GM23338 (cell line): Measurements from ENCODE around the gene MOGAT1. TPM values are rescaled to one million over a fixed set of nuclear protein-coding genes. Genes with fewer than 3 reads are reported as not detected.

ENCODE experiments used
- ATAC-seq: fragments of 200-7000 bp; cut with Tn5 transposase; 3 replicates; pipeline ENCODE4 v1.9.1; 2020
- DNase-seq: peaks from one replicate; pipeline ENCODE4 v3.0.0-alpha.2; 2015; ENCODE audit warnings: low spot score
- H2AFZ ChIP-seq: fragments of 200-600 bp; sonication (generic); 2 replicates; pipeline ENCODE4 v1.8.0; 2016; ENCODE audit warnings: antibody characterized with exemption, mild to moderate bottlenecking, moderate library complexity
- H3F3A ChIP-seq: fragments of 200-600 bp; sonication (generic); replicated peaks from 2 replicates; pipeline ENCODE4 v1.8.0; 2017; ENCODE audit warnings: antibody characterized with exemption, mixed run types, low read depth
- H3K27ac ChIP-seq: fragments of 200-600 bp; sonication (generic); 2 replicates; pipeline ENCODE4 v1.6.1; 2016; ENCODE audit warnings: low read depth
- H3K27me3 ChIP-seq: fragments of 200-600 bp; sonication (generic); 2 replicates; pipeline ENCODE4 v1.8.0; 2016; ENCODE audit warnings: mild to moderate bottlenecking, mixed run types, moderate library complexity; ENCODE audit not compliant: insufficient read depth
- H3K36me3 ChIP-seq: fragments of 200-600 bp; sonication (generic); 2 replicates; pipeline ENCODE4 v1.8.0; 2016; ENCODE audit warnings: mild to moderate bottlenecking; ENCODE audit not compliant: insufficient read depth
- H3K4me1 ChIP-seq: fragments of 200-600 bp; sonication (generic); 2 replicates; pipeline ENCODE4 v1.8.0; 2016; ENCODE audit warnings: mild to moderate bottlenecking, moderate library complexity; ENCODE audit not compliant: insufficient read depth
- H3K4me2 ChIP-seq: fragments of 200-600 bp; sonication (generic); 2 replicates; pipeline ENCODE4 v1.7.1; 2017; ENCODE audit warnings: mixed run types
- H3K4me3 ChIP-seq: fragments of 200-600 bp; sonication (generic); 2 replicates; pipeline ENCODE4 v1.6.1; 2016; ENCODE audit warnings: mixed run types
- H3K79me2 ChIP-seq: fragments of 200-600 bp; sonication (generic); replicated peaks from 2 replicates; pipeline ENCODE4 v1.8.0; 2017; ENCODE audit warnings: mild to moderate bottlenecking; ENCODE audit not compliant: insufficient read depth
- H3K9me2 ChIP-seq: fragments of 200-600 bp; sonication (generic); 2 replicates; pipeline ENCODE4 v1.8.0; 2017; ENCODE audit not compliant: insufficient read depth
- H4K20me1 ChIP-seq: fragments of 200-600 bp; sonication (generic); replicated peaks from 2 replicates; pipeline ENCODE4 v1.8.0; 2017; ENCODE audit warnings: mild to moderate bottlenecking; ENCODE audit not compliant: insufficient read depth
- H3K27ac Mint-ChIP-seq: 2 replicates; pipeline ENCODE4 v1.8.0; 2020; ENCODE audit warnings: inconsistent platforms, mild to moderate bottlenecking, moderate library complexity, mixed read lengths
- H3K27me3 Mint-ChIP-seq: 3 replicates; pipeline ENCODE4 v1.8.0; 2022; ENCODE audit warnings: low read depth, mild to moderate bottlenecking, moderate library complexity, mixed read lengths, inconsistent platforms; ENCODE audit not compliant: insufficient read depth, poor library complexity
- H3K36me3 Mint-ChIP-seq: 3 replicates; pipeline ENCODE4 v1.8.0; 2021; ENCODE audit warnings: low read depth, mild to moderate bottlenecking, inconsistent platforms, moderate library complexity, mixed read lengths
- H3K4me1 Mint-ChIP-seq: 3 replicates; pipeline ENCODE4 v1.8.0; 2020; ENCODE audit warnings: mild to moderate bottlenecking, inconsistent platforms, mixed read lengths
- H3K4me3 Mint-ChIP-seq: 3 replicates; pipeline ENCODE4 v1.8.0; 2021; ENCODE audit warnings: moderate library complexity, mild to moderate bottlenecking, inconsistent platforms, mixed read lengths
- H3K9me3 Mint-ChIP-seq: 3 replicates; pipeline ENCODE4 v1.8.0; 2020; ENCODE audit warnings: moderate library complexity, mild to moderate bottlenecking, inconsistent platforms, mixed read lengths
- CREB1 ChIP-seq: fragments of 250-450 bp; sonication (Bioruptor Pico); IDR thresholded peaks from 2 replicates; pipeline ENCODE4 v1.5.0; 2020; ENCODE audit warnings: low read depth, mild to moderate bottlenecking, moderate library complexity
- CTCF ChIP-seq, 2 experiments: fragments of 200-600 bp in 1 of 2; sonication (generic) in 1 of 2; conservative IDR thresholded peaks; 2 replicates each; pipeline versions ENCODE4 v1.5.1 to v1.6.1; 2016 to 2017; ENCODE audit warnings: antibody characterized with exemption in 2 of 2, low read depth in 2 of 2, mild to moderate bottlenecking in 2 of 2, moderate library complexity in 1 of 2
- EZH2 ChIP-seq: fragments of 200-600 bp; sonication (generic); IDR thresholded peaks from one replicate; pipeline ENCODE4 v1.8.0; 2017; ENCODE audit warnings: antibody characterized with exemption, mild to moderate bottlenecking, low read depth; ENCODE audit not compliant: unreplicated experiment
- EZH2phosphoT487 ChIP-seq: fragments of 200-600 bp; sonication (generic); IDR thresholded peaks from one replicate; pipeline ENCODE4 v1.8.1; 2018; ENCODE audit warnings: antibody characterized with exemption; ENCODE audit not compliant: unreplicated experiment
- JUNB ChIP-seq: IDR thresholded peaks from one replicate; pipeline ENCODE4 v1.6.1; 2016; ENCODE audit warnings: antibody characterized with exemption; ENCODE audit not compliant: unreplicated experiment
- NANOG ChIP-seq: IDR thresholded peaks from 2 replicates; pipeline ENCODE4 v1.6.1; 2016; ENCODE audit warnings: antibody characterized with exemption, borderline replicate concordance
- POLR2AphosphoS5 ChIP-seq: IDR thresholded peaks from 2 replicates; pipeline ENCODE4 v1.6.1; 2016; ENCODE audit warnings: antibody characterized with exemption, low read depth
- STAT1 ChIP-seq: IDR thresholded peaks from one replicate; pipeline ENCODE4 v1.6.1; 2016; ENCODE audit warnings: antibody characterized with exemption; ENCODE audit not compliant: unreplicated experiment
- ZNF114 ChIP-seq: fragments of 250-450 bp; sonication (Bioruptor Pico); IDR thresholded peaks from 2 replicates; pipeline ENCODE4 v1.5.0; 2020; ENCODE audit warnings: mild to moderate bottlenecking, moderate library complexity
- ZNF331 ChIP-seq: fragments of 250-450 bp; sonication (Bioruptor Pico); IDR thresholded peaks from 2 replicates; pipeline ENCODE4 v1.5.0; 2020; ENCODE audit warnings: low read depth, mild to moderate bottlenecking, moderate library complexity
- polyA plus RNA-seq: library from polyadenylated mRNA; unstranded; fragments of >200 nt; fragmentation: Nextera tagmentation; extraction: Ambion mirVana; gene quantifications from 2 replicates; pipeline ENCODE4 v1.2.1, GENCODE V29; 2016
- total RNA-seq: library from RNA; depleted of rRNA; stranded (reverse); fragments of >200 nt; shearing (Covaris generic); gene quantifications from 2 replicates; pipeline ENCODE4 v1.2.3, GENCODE V29; 2014
- TF ChIP-seq, protein P1 (sequence below): IDR thresholded peaks from 2 replicates; pipeline ENCODE4 v1.6.1; 2016; ENCODE audit warnings: antibody characterized with exemption
- TF ChIP-seq, protein P2 (sequence below): IDR thresholded peaks from one replicate; pipeline ENCODE4 v1.6.1; 2018; ENCODE audit warnings: antibody characterized with exemption; ENCODE audit not compliant: unreplicated experiment

Gene MOGAT1
- total and polyA plus RNA-seq, 2 experiments from 2014 or later: 0.86 to 0.94 TPM

- no peaks in the 10 kb centered on the region for H3K79me2 ChIP-seq
- no peaks in the 10 kb centered on the region for H4K20me1 ChIP-seq
- Mint-ChIP-seq H3K9me3 (no peaks in the 10 kb centered on the region), H3K27me3 (no peaks in the 10 kb centered on the region), H3K4me3 (no peak overlapping the region), H3K4me1 (peaks cover 8% of the 10 kb centered on the region), H3K27ac (no peak overlapping the region), H3K36me3 (no peaks in the 10 kb centered on the region)
- peak overlapping the region; percentile 52 for H2AFZ ChIP-seq
- ATAC-seq (no peak), DNase-seq (no peak)
- H3K4me2 ChIP-seq: no peak overlapping the region
- no peak overlapping the region for H3K4me3 ChIP-seq
- H3K27ac ChIP-seq: no peak overlapping the region
- peaks cover 3% of the 10 kb centered on the region; the same call in 1 of the 2 replicates for H3K9me2 ChIP-seq
- H3F3A ChIP-seq: no peaks in the 10 kb centered on the region
- peaks cover 4% of the 10 kb centered on the region; the same call in 1 of the 2 replicates for H3K4me1 ChIP-seq
- no peaks in the 10 kb centered on the region for H3K36me3 ChIP-seq
- H3K27me3 ChIP-seq: no peaks in the 10 kb centered on the region
- TF ChIP-seq JUNB: no peak
- no peak for TF ChIP-seq ZNF331 (CRISPR knock-in tag)
- TF ChIP-seq, protein P1, sequence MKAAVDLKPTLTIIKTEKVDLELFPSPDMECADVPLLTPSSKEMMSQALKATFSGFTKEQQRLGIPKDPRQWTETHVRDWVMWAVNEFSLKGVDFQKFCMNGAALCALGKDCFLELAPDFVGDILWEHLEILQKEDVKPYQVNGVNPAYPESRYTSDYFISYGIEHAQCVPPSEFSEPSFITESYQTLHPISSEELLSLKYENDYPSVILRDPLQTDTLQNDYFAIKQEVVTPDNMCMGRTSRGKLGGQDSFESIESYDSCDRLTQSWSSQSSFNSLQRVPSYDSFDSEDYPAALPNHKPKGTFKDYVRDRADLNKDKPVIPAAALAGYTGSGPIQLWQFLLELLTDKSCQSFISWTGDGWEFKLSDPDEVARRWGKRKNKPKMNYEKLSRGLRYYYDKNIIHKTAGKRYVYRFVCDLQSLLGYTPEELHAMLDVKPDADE: no peak
- TF ChIP-seq STAT1: no peak
- TF ChIP-seq POLR2AphosphoS5: no peak
- no peak for TF ChIP-seq ZNF114
- no peak for TF ChIP-seq NANOG
- TF ChIP-seq, protein P2, sequence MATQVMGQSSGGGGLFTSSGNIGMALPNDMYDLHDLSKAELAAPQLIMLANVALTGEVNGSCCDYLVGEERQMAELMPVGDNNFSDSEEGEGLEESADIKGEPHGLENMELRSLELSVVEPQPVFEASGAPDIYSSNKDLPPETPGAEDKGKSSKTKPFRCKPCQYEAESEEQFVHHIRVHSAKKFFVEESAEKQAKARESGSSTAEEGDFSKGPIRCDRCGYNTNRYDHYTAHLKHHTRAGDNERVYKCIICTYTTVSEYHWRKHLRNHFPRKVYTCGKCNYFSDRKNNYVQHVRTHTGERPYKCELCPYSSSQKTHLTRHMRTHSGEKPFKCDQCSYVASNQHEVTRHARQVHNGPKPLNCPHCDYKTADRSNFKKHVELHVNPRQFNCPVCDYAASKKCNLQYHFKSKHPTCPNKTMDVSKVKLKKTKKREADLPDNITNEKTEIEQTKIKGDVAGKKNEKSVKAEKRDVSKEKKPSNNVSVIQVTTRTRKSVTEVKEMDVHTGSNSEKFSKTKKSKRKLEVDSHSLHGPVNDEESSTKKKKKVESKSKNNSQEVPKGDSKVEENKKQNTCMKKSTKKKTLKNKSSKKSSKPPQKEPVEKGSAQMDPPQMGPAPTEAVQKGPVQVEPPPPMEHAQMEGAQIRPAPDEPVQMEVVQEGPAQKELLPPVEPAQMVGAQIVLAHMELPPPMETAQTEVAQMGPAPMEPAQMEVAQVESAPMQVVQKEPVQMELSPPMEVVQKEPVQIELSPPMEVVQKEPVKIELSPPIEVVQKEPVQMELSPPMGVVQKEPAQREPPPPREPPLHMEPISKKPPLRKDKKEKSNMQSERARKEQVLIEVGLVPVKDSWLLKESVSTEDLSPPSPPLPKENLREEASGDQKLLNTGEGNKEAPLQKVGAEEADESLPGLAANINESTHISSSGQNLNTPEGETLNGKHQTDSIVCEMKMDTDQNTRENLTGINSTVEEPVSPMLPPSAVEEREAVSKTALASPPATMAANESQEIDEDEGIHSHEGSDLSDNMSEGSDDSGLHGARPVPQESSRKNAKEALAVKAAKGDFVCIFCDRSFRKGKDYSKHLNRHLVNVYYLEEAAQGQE: no peak
- no peak for TF ChIP-seq EZH2
Observed at GRCh38 chr2:222733470-222733845, 62.0 kb downstream of the MOGAT1 start.

GRCh38 chr2:222733846-222734702 is 62.6 kb downstream of the MOGAT1 start:
- Mint-ChIP-seq H3K27me3 (no peaks in the 10 kb centered on the region), H3K4me3 (no peak overlapping the region), H3K36me3 (no peaks in the 10 kb centered on the region), H3K4me1 (peaks cover 14% of the 10 kb centered on the region), H3K27ac (no peak overlapping the region), H3K9me3 (no peaks in the 10 kb centered on the region)
- Histone ChIP-seq H3K4me1 (peaks cover 11% of the 10 kb centered on the region), H3K79me2 (no peaks in the 10 kb centered on the region), H3F3A (no peaks in the 10 kb centered on the region), H3K9me2 (peaks cover 6% of the 10 kb centered on the region; the same call in 1 of the 2 replicates), H3K27ac (no peak overlapping the region), H3K4me3 (no peak overlapping the region), H3K4me2 (no peak overlapping the region), H3K27me3 (no peaks in the 10 kb centered on the region), H3K36me3 (no peaks in the 10 kb centered on the region), H4K20me1 (no peaks in the 10 kb centered on the region), H2AFZ (peak overlapping the region; percentile 52)
- DNase-seq (no peak), ATAC-seq (no peak)
- TF ChIP-seq ZNF331 (CRISPR knock-in tag): no peak
- TF ChIP-seq EZH2: no peak
- no peak for TF ChIP-seq POLR2AphosphoS5
- TF ChIP-seq CREB1 (CRISPR knock-in tag): no peak
- no peak for TF ChIP-seq CTCF (conservative IDR thresholded peaks at IDR 0.05; ENCODE audit: low read depth in 2 of 2)
- TF ChIP-seq ZNF114: no peak
- TF ChIP-seq EZH2phosphoT487: no peak
- no peak for TF ChIP-seq JUNB
- TF ChIP-seq, protein P2: no peak
- no peak for TF ChIP-seq NANOG
- no peak for TF ChIP-seq STAT1
